ENCODE measurements around the gene LAMC3.

DNA sequence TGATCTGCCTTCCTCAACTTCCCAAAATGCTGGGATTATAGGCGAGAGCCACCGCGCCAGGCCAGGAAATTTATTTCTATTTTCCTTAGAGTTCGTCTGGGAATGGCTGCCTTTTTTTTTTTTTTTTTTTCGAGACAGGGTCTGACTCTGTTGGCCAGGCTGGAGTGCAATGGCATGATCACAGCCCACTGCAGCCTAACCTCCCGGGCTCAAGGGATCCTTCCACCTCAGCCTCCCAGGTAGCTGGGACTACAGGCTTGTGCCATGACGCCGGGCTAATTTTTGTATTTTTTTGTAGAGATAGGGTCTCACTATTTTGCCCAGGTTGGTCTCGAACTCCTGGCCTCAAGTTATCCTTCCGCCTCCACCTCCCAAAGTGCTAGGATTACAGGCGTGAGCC lies 888 bp upstream of the LAMC3 start:
- TF ChIP-seq, protein P1, sequence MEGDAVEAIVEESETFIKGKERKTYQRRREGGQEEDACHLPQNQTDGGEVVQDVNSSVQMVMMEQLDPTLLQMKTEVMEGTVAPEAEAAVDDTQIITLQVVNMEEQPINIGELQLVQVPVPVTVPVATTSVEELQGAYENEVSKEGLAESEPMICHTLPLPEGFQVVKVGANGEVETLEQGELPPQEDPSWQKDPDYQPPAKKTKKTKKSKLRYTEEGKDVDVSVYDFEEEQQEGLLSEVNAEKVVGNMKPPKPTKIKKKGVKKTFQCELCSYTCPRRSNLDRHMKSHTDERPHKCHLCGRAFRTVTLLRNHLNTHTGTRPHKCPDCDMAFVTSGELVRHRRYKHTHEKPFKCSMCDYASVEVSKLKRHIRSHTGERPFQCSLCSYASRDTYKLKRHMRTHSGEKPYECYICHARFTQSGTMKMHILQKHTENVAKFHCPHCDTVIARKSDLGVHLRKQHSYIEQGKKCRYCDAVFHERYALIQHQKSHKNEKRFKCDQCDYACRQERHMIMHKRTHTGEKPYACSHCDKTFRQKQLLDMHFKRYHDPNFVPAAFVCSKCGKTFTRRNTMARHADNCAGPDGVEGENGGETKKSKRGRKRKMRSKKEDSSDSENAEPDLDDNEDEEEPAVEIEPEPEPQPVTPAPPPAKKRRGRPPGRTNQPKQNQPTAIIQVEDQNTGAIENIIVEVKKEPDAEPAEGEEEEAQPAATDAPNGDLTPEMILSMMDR (IDR thresholded peaks at IDR 0.05), result no peak
- TF ChIP-seq POLR2A (IDR thresholded peaks at IDR 0.05), result no peak
- TF ChIP-seq POLR2AphosphoS5 (IDR thresholded peaks at IDR 0.05), result no peak

All from breast epithelium (tissue), 3 donors.